ENCODE results near the gene KATNA1. TPM values are rescaled to one million over a fixed set of nuclear protein-coding genes. Genes with fewer than 3 reads are reported as not detected.

KATNA1 gene
- total RNA-seq, 1 experiment from 2014 or later = 20.6 TPM

DNA sequence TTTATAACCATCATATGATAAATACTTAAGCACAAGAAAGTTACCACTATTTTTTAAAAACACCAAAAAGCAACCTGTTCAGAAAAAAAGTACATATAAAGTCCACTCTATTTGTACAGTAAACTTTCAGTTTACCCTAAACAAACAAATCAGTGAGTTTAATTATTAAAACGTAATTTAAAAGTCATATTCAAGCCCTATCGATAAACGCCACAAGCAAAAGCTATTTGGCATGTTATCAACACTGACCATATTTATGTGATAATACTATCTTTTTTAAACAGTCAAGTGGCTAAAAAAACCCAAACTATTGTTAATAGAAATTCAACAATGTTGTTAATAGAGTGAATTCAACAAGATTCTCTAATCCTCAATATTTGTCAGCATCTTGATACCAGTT is 1.9 kb downstream of the KATNA1 start:
- no TSS peak for BruUV-seq (replicated peaks)
- ChIA-PET CTCF (no interaction called here), RAD21 (ENCODE audit: low non-redundant PET in 1 of 2, low total read pairs in 2 of 2, uncharacterized antibody in 2 of 2, unreplicated experiment in 2 of 2) (no interaction called here), POLR2A (no interaction called here)
- Histone ChIP-seq H2AFZ (ENCODE audit: low read depth, low read length, poor library complexity, severe bottlenecking) (no peak overlapping the region), H3K27ac (ENCODE audit: low read depth, low read length) (no peak overlapping the region), H3K27me3 (ENCODE audit: insufficient read depth, low read length) (no peaks in the 10 kb centered on the region), H3K36me3 (ENCODE audit: control insufficient read depth in 1 of 2, insufficient read depth in 2 of 2, low read length in 2 of 2) (no peaks in the 10 kb centered on the region), H3K9me3 (ENCODE audit: control insufficient read depth in 1 of 2, insufficient read depth in 1 of 2, low read depth in 1 of 2, low read length in 2 of 2) (no peaks in the 10 kb centered on the region), H3K4me2 (ENCODE audit: low read length) (peak overlapping the region; percentile 84), H3K4me1 (ENCODE audit: control insufficient read depth in 1 of 2, insufficient read depth in 2 of 2, low read length in 2 of 2) (peaks cover 3 to 17% of the 10 kb centered on the region in 2 experiments; a peak in 3 of 4 replicates), H3K4me3 (replicated peaks in 1 of 2; ENCODE audit: low read depth in 1 of 2, low read length in 2 of 2) (peak overlapping the region; percentile 1 to 77; a peak in 2 of 4 replicates), H4K20me1 (ENCODE audit: insufficient read depth) (no peaks in the 10 kb centered on the region), H3K9ac (ENCODE audit: low read length) (no peak overlapping the region), H3K9me2 (ENCODE audit: insufficient read depth) (no peaks in the 10 kb centered on the region), H3K79me2 (ENCODE audit: insufficient read depth, low read length) (peaks cover 62% of the 10 kb centered on the region)
- TF ChIP-seq ELF1 (IDR thresholded peaks at IDR 0.05; ENCODE audit: borderline replicate concordance, low read depth) = no peak
- TF ChIP-seq EGR1 (IDR thresholded peaks at IDR 0.05; ENCODE audit: low read depth) = no peak
- no peak for TF ChIP-seq JUND (IDR thresholded peaks at IDR 0.05)
- no peak for TF ChIP-seq RAD21 (IDR thresholded peaks at IDR 0.05; ENCODE audit: low read depth)
- TF ChIP-seq, protein P1, sequence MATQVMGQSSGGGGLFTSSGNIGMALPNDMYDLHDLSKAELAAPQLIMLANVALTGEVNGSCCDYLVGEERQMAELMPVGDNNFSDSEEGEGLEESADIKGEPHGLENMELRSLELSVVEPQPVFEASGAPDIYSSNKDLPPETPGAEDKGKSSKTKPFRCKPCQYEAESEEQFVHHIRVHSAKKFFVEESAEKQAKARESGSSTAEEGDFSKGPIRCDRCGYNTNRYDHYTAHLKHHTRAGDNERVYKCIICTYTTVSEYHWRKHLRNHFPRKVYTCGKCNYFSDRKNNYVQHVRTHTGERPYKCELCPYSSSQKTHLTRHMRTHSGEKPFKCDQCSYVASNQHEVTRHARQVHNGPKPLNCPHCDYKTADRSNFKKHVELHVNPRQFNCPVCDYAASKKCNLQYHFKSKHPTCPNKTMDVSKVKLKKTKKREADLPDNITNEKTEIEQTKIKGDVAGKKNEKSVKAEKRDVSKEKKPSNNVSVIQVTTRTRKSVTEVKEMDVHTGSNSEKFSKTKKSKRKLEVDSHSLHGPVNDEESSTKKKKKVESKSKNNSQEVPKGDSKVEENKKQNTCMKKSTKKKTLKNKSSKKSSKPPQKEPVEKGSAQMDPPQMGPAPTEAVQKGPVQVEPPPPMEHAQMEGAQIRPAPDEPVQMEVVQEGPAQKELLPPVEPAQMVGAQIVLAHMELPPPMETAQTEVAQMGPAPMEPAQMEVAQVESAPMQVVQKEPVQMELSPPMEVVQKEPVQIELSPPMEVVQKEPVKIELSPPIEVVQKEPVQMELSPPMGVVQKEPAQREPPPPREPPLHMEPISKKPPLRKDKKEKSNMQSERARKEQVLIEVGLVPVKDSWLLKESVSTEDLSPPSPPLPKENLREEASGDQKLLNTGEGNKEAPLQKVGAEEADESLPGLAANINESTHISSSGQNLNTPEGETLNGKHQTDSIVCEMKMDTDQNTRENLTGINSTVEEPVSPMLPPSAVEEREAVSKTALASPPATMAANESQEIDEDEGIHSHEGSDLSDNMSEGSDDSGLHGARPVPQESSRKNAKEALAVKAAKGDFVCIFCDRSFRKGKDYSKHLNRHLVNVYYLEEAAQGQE (IDR thresholded peaks at IDR 0.05; ENCODE audit: low read depth) = no peak
- TF ChIP-seq CBX3 (IDR thresholded peaks at IDR 0.05; ENCODE audit: low read depth) = no peak
- no peak for TF ChIP-seq TCF7L2 (IDR thresholded peaks at IDR 0.05; ENCODE audit: borderline replicate concordance, extremely low read depth, insufficient read depth, insufficient read length)
- no peak for TF ChIP-seq POLR2A (IDR thresholded peaks at IDR 0.05; ENCODE audit: borderline replicate concordance, extremely low read depth, insufficient read depth, insufficient read length)
- TF ChIP-seq POLR2AphosphoS5 (IDR thresholded peaks at IDR 0.05; ENCODE audit: low read depth, low read length) = no peak
- TF ChIP-seq SP1 (IDR thresholded peaks at IDR 0.05; ENCODE audit: low read depth) = no peak
- no peak for TF ChIP-seq YY1 (IDR thresholded peaks at IDR 0.05; ENCODE audit: extremely low read depth, insufficient replicate concordance, low read depth, low read length)
- TF ChIP-seq, protein P2, sequence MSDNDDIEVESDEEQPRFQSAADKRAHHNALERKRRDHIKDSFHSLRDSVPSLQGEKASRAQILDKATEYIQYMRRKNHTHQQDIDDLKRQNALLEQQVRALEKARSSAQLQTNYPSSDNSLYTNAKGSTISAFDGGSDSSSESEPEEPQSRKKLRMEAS (IDR thresholded peaks at IDR 0.05) = no peak
- TF ChIP-seq, protein P3, sequence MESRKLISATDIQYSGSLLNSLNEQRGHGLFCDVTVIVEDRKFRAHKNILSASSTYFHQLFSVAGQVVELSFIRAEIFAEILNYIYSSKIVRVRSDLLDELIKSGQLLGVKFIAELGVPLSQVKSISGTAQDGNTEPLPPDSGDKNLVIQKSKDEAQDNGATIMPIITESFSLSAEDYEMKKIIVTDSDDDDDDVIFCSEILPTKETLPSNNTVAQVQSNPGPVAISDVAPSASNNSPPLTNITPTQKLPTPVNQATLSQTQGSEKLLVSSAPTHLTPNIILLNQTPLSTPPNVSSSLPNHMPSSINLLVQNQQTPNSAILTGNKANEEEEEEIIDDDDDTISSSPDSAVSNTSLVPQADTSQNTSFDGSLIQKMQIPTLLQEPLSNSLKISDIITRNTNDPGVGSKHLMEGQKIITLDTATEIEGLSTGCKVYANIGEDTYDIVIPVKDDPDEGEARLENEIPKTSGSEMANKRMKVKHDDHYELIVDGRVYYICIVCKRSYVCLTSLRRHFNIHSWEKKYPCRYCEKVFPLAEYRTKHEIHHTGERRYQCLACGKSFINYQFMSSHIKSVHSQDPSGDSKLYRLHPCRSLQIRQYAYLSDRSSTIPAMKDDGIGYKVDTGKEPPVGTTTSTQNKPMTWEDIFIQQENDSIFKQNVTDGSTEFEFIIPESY (IDR thresholded peaks at IDR 0.05; ENCODE audit: extremely low read depth, insufficient replicate concordance, low read length) = no peak
- ATAC-seq (no peak), DNase-seq (ENCODE audit: low read depth, low spot score) (no peak)
- intact Hi-C loops (cut with micrococcal nuclease) = loop anchor here (5.0 kb wide), 2 partner anchors 79 to 251 kb away; partner anchors contain the start of genes GINM1 and RAET1E
